ENCODE results near the gene UCK1. TPM values are rescaled to one million over a fixed set of nuclear protein-coding genes. Genes with fewer than 3 reads are reported as not detected.

UCK1 gene
- polyA plus RNA-seq, 1 donor (not counting 4 experiments of a cell fraction or from before 2014, with no cell fraction given): 15.4 TPM

DNA sequence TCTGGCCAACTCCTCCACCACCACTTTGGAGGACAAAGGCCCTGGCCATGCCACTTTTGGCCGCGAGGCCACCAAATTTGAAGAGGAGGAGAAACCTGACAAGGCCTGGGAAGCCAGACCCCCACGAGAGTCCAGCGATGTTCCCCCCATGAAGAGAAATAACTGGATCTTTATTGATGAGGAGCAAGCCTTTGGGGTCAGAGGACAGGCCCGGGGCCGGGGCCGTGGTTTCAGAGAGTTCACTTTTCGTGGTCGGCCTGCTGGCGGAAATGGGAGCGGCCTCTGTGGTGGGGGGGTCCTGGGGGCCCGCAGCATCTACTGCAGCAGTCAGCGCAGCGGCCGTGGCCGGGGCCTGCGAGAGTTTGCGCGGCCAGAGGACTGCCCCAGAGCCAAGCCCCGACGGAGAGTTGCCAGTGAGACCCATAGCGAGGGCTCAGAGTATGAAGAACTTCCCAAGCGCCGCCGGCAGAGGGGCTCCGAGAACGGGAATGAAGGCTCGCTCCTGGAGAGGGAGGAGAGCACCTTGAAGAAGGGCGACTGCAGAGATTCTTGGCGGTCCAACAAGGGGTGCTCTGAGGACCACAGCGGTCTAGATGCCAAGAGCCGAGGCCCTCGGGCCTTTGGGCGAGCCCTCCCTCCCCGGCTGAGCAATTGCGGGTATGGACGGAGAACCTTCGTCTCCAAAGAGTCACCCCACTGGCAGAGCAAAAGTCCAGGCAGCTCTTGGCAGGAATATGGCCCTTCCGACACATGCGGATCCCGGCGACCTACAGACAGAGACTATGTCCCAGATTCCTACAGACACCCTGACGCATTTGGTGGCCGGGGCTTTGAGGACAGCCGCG, 55.7 kb downstream of the UCK1 start:
- dilution Hi-C loops (cut with MboI; ENCODE audit: extremely low pct_ligation_motif_present, low sequenced_read_pairs): no loop called here
- Histone ChIP-seq H3K27me3 (ENCODE audit: control insufficient read depth, extremely low read depth, insufficient read depth, low read length) (no peaks in the 10 kb centered on the region), H3K9me1 (ENCODE audit: control insufficient read depth, extremely low read depth, insufficient read depth, low read length) (no peaks in the 10 kb centered on the region), H3K79me2 (ENCODE audit: control insufficient read depth, insufficient read depth, low read length) (peaks cover 25% of the 10 kb centered on the region), H3K4me2 (ENCODE audit: control insufficient read depth, extremely low read depth, insufficient read depth, low read depth, low read length) (no peak overlapping the region), H3K4me3 (ENCODE audit: control insufficient read depth in 2 of 3, extremely low read depth in 1 of 3, insufficient read depth in 2 of 3, low read depth in 1 of 3, low read length in 3 of 3) (no peak overlapping the region), H3K36me3 (ENCODE audit: control insufficient read depth in 2 of 2, extremely low read depth in 1 of 2, insufficient read depth in 2 of 2, low read length in 2 of 2) (peaks cover 62 to 64% of the 10 kb centered on the region in 2 experiments), H3K9ac (ENCODE audit: control insufficient read depth, extremely low read depth, insufficient read depth, low read length) (no peak overlapping the region), H3K9me3 (ENCODE audit: control insufficient read depth, low read depth, low read length) (no peaks in the 10 kb centered on the region), H3K27ac (ENCODE audit: control insufficient read depth, insufficient read depth, low read length) (no peak overlapping the region), H3K4me1 (ENCODE audit: control insufficient read depth, extremely low read depth, insufficient read depth, low read length) (peaks cover 4% of the 10 kb centered on the region), H4K20me1 (ENCODE audit: control insufficient read depth, extremely low read depth, insufficient read depth, low read length) (peaks cover 21% of the 10 kb centered on the region), H2AFZ (ENCODE audit: control insufficient read depth, low read length) (no peak overlapping the region)
- FAIRE-seq: no peak
- DNase-seq (ENCODE audit: low read depth, low spot score): no peak
- no peak for TF ChIP-seq EZH2 (IDR thresholded peaks at IDR 0.05; ENCODE audit: low read length)
- TF ChIP-seq, protein P1, sequence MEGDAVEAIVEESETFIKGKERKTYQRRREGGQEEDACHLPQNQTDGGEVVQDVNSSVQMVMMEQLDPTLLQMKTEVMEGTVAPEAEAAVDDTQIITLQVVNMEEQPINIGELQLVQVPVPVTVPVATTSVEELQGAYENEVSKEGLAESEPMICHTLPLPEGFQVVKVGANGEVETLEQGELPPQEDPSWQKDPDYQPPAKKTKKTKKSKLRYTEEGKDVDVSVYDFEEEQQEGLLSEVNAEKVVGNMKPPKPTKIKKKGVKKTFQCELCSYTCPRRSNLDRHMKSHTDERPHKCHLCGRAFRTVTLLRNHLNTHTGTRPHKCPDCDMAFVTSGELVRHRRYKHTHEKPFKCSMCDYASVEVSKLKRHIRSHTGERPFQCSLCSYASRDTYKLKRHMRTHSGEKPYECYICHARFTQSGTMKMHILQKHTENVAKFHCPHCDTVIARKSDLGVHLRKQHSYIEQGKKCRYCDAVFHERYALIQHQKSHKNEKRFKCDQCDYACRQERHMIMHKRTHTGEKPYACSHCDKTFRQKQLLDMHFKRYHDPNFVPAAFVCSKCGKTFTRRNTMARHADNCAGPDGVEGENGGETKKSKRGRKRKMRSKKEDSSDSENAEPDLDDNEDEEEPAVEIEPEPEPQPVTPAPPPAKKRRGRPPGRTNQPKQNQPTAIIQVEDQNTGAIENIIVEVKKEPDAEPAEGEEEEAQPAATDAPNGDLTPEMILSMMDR (optimal IDR thresholded peaks at IDR 0.05 in 1 of 3, IDR thresholded peaks at IDR 0.05 in 1 of 3, conservative IDR thresholded peaks at IDR 0.05 in 1 of 3; ENCODE audit: extremely low read depth in 1 of 3, insufficient read depth in 2 of 3, low read length in 3 of 3): no peak

DNA sequence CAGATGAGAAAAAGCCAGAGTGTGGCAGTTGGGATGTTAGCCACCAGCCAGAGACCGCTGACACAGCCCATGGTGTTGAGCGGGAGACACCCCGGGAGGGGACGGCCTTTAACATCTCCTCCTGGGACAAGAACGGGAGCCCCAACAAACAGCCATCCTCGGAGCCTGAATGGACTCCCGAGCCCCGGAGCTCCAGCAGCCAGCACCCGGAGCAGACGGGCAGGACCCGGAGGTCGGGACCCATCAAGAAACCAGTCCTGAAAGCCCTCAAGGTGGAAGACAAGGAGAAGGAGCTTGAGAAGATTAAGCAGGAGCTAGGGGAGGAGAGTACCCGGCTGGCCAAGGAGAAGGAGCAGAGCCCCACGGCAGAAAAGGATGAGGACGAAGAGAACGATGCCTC, 56.4 kb downstream of the UCK1 start:
- Histone ChIP-seq H3K9me3 (ENCODE audit: control insufficient read depth, low read depth, low read length) (no peaks in the 10 kb centered on the region), H3K9ac (ENCODE audit: control insufficient read depth, extremely low read depth, insufficient read depth, low read length) (no peak overlapping the region), H3K4me3 (ENCODE audit: control insufficient read depth in 2 of 3, extremely low read depth in 1 of 3, insufficient read depth in 2 of 3, low read depth in 1 of 3, low read length in 3 of 3) (no peak overlapping the region), H2AFZ (ENCODE audit: control insufficient read depth, low read length) (no peak overlapping the region), H3K4me2 (ENCODE audit: control insufficient read depth, extremely low read depth, insufficient read depth, low read depth, low read length) (no peak overlapping the region), H3K9me1 (ENCODE audit: control insufficient read depth, extremely low read depth, insufficient read depth, low read length) (no peaks in the 10 kb centered on the region), H3K4me1 (ENCODE audit: control insufficient read depth, extremely low read depth, insufficient read depth, low read length) (no peaks in the 10 kb centered on the region), H4K20me1 (ENCODE audit: control insufficient read depth, extremely low read depth, insufficient read depth, low read length) (peaks cover 19% of the 10 kb centered on the region), H3K36me3 (ENCODE audit: control insufficient read depth in 2 of 2, extremely low read depth in 1 of 2, insufficient read depth in 2 of 2, low read length in 2 of 2) (peaks cover 63 to 64% of the 10 kb centered on the region in 2 experiments), H3K27me3 (ENCODE audit: control insufficient read depth, extremely low read depth, insufficient read depth, low read length) (no peaks in the 10 kb centered on the region), H3K27ac (ENCODE audit: control insufficient read depth, insufficient read depth, low read length) (no peak overlapping the region), H3K79me2 (ENCODE audit: control insufficient read depth, insufficient read depth, low read length) (peaks cover 31% of the 10 kb centered on the region)
- dilution Hi-C loops (cut with MboI; ENCODE audit: extremely low pct_ligation_motif_present, low sequenced_read_pairs): no loop called here
- TF ChIP-seq EZH2 (IDR thresholded peaks at IDR 0.05; ENCODE audit: low read length): no peak
- TF ChIP-seq, protein P1 (optimal IDR thresholded peaks at IDR 0.05 in 1 of 3, IDR thresholded peaks at IDR 0.05 in 1 of 3, conservative IDR thresholded peaks at IDR 0.05 in 1 of 3; ENCODE audit: extremely low read depth in 1 of 3, insufficient read depth in 2 of 3, low read length in 3 of 3): no peak
- FAIRE-seq (no peak), DNase-seq (ENCODE audit: low read depth, low spot score) (no peak)

All from keratinocyte (primary cell).